Endothelial cell of umbilical vein (primary cell): ENCODE data around the gene LRRTM4.

Experiments
- EZH2 ChIP-seq: IDR thresholded peaks from 2 replicates; pipeline ENCODE4 v1.6.1; 2012; ENCODE audit warnings: borderline replicate concordance, low read depth, mild to moderate bottlenecking, moderate library complexity, low read length, inconsistent platforms; ENCODE audit not compliant: severe bottlenecking
- FOS ChIP-seq: IDR thresholded peaks from 2 replicates; pipeline ENCODE4 v1.6.1; 2011; ENCODE audit warnings: mild to moderate bottlenecking, low read length, moderate library complexity, borderline replicate concordance; ENCODE audit not compliant: insufficient read depth
- GATA2 ChIP-seq: IDR thresholded peaks from 2 replicates; pipeline ENCODE4 v1.7.0; 2011; ENCODE audit warnings: low read depth, mild to moderate bottlenecking, moderate library complexity, mixed read lengths, low read length; ENCODE audit not compliant: insufficient read length, insufficient read depth
- MYC ChIP-seq: IDR thresholded peaks from one replicate; pipeline ENCODE4 v1.6.1; 2011; ENCODE audit warnings: mild to moderate bottlenecking, low read depth, low read length
- POLR2A ChIP-seq: IDR thresholded peaks from 2 replicates; pipeline ENCODE4 v1.6.1; 2012; ENCODE audit warnings: low read depth, mild to moderate bottlenecking, control low read depth, low read length
- POLR2AphosphoS5 ChIP-seq: IDR thresholded peaks from 2 replicates; pipeline ENCODE4 v1.6.1; 2012; ENCODE audit warnings: low read depth, mild to moderate bottlenecking, control low read depth, low read length, moderate library complexity; ENCODE audit not compliant: insufficient read depth
- TF ChIP-seq, protein P1 (sequence below), 2 donors: IDR thresholded peaks; 1 replicate in 1 of 2; 2 replicates in 1 of 2; pipeline ENCODE4 v1.5.1; 2011; ENCODE audit warnings: low read length in 2 of 2, mild to moderate bottlenecking in 2 of 2, moderate library complexity in 2 of 2, control low read depth in 1 of 2, inconsistent platforms in 1 of 2, low read depth in 1 of 2; ENCODE audit not compliant: insufficient read depth in 1 of 2; ENCODE audit errors: extremely low read depth in 1 of 2
- TF ChIP-seq, protein P2 (sequence below): IDR thresholded peaks from 2 replicates; pipeline ENCODE4 v1.6.1; 2011; ENCODE audit not compliant: insufficient read depth, insufficient read length

DNA sequence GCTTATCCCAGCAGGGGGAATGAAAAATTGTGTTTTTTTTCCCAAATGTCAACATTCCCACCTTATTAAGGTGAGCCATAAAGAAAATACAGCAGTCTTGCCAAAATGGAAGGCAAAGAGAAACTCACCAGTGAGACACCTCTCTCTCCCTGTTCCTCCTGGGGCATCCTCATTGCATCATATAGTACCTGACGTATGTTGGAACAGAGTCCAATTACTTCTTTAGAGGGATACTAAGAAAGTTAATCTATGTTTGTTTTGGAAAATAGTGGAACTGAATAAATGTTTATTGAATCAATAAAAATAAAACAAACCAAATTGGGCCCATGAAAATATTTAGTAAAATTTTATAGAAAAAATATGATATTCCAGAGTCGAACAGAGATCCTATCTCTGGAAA lies 700.4 kb downstream of the LRRTM4 start:
- TF ChIP-seq FOS (no peak), POLR2AphosphoS5 (no peak), POLR2A (no peak), EZH2 (no peak), GATA2 (no peak), MYC (no peak)
- TF ChIP-seq, protein P1, sequence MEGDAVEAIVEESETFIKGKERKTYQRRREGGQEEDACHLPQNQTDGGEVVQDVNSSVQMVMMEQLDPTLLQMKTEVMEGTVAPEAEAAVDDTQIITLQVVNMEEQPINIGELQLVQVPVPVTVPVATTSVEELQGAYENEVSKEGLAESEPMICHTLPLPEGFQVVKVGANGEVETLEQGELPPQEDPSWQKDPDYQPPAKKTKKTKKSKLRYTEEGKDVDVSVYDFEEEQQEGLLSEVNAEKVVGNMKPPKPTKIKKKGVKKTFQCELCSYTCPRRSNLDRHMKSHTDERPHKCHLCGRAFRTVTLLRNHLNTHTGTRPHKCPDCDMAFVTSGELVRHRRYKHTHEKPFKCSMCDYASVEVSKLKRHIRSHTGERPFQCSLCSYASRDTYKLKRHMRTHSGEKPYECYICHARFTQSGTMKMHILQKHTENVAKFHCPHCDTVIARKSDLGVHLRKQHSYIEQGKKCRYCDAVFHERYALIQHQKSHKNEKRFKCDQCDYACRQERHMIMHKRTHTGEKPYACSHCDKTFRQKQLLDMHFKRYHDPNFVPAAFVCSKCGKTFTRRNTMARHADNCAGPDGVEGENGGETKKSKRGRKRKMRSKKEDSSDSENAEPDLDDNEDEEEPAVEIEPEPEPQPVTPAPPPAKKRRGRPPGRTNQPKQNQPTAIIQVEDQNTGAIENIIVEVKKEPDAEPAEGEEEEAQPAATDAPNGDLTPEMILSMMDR (IDR thresholded peaks at IDR 0.05; ENCODE audit: extremely low read depth in 1 of 2, insufficient read depth in 1 of 2, low read depth in 1 of 2, low read length in 2 of 2) = no peak
- TF ChIP-seq, protein P2, sequence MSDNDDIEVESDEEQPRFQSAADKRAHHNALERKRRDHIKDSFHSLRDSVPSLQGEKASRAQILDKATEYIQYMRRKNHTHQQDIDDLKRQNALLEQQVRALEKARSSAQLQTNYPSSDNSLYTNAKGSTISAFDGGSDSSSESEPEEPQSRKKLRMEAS = no peak
